Ureter (tissue), 1 donor: ENCODE data around the gene GEMIN7. TPM values are rescaled to one million over a fixed set of nuclear protein-coding genes. Genes with fewer than 3 reads are reported as not detected.
"Not testable (repeated sequence)": the region's sequence is repeated elsewhere in the genome, so short reads cannot be mapped to it uniquely, and the experiment has no call there.

Experiments
- DNase-seq: peaks from one replicate; pipeline ENCODE4 v3.0.0-alpha.2; 2020; ENCODE audit warnings: low spot score
- total RNA-seq: library from RNA; stranded (reverse); gene quantifications from one replicate; pipeline ENCODE4 v1.2.4, GENCODE V29; 2023
- donor health status: DM: yes; HTN: yes; CAD: no.

Gene GEMIN7
- total RNA-seq, 1 donor from 2014 or later, result 19.9 TPM

- DNase-seq, result no peak
Measured at GRCh38 chr19:45104658-45105349, 25.7 kb downstream of the GEMIN7 start.

DNA sequence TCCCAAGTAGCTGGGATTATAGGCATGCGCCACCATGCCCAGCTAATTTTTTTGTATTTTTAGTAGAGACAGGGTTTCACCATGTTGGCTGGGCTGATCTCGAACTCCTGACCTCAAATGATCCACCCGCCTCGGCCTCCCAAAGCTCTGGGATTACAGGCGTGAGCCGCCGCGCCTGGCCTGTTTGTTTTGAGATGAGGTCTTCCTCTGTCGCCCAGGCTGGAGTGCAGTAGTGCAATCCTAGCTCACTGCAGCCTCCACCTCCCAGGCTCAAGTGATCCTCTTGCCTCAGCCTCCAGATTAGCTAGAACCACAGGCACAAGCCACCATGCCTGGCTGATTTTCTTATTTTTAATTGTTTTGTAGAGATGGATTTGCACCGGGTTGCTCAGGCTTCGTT, 27.3 kb downstream of the GEMIN7 start:
- not testable (repeated sequence) for DNase-seq

DNA sequence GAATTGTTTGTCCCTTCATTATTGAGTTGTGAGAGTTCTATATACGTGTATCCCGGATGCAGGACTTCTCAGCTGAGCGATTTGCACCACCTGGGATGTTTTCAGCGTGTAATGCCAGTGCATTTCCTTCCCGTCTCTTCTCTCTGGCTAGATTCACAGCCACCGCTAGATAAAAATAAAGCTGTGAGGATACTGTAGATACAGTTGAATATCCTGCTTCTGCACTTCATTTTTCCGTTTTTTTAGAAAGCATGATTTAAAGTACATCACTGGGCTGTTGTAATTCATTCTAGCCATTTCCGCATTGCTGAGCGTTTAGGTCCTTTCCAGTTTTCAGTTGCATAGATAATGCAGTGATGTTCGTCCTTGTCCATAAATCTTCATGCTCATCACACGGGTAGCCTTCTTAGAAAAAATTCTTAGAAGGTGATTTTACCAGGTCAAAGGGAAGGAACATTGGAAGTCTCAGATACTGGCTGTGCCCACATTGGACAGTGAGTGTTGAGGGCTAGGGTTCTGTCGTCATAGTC, 28.6 kb downstream of the GEMIN7 start:
- DNase-seq, result no peak

DNA sequence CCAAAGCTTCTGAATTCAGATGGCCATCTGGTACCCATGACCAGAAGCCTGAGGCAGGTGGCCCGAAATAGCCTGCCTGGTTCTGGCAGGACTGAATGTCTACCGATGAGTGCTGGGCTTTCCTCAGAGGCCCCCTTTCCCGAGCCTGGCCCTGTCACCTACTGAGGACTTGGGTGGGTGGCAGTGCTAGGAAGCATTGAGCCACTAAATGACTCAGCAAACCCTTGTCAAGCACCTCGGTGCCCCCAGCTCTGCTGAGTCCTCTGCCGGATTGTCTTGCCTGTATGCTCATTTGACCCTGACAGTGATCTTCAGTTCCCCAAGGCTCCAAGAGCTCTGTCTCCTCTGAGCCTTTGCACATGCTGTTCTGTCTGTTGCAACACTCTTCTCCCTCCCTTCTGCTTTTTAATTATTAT, 31.8 kb downstream of the GEMIN7 start:
- DNase-seq, result no peak

DNA sequence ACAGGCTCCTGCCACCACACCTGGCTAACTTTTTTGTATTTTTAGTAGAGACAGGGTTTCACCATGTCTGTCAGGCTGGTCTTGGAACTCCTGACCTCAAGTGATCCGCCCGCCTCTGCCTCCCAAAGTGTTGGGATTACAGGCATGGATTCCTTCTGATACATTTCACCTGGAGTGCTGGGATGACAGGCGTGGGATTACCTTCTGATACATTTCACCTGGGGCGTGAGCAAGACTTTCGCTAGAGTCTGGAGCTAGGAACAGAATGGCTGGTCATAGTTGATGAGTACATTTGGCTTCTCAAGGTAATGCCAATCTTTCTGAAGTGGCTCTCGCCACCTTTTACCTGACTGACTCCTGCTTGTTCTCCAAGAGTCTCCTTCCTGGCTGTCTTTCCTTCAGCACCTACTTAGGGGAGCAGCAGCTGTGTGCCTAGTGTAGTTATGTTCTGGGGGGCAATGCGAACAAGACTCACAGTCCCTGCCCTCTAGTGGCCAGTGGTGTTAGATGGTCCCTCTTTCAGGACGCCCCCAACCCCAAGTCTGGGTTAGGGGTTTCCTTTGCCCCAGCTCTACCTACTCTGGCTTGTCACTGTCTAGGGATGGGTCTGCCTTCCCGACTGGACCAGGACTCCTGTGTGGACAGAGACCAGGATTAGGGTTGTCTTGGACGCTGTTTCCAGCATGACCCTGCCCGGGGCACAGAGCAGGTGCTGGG, 33.2 kb downstream of the GEMIN7 start:
- no peak for DNase-seq

DNA sequence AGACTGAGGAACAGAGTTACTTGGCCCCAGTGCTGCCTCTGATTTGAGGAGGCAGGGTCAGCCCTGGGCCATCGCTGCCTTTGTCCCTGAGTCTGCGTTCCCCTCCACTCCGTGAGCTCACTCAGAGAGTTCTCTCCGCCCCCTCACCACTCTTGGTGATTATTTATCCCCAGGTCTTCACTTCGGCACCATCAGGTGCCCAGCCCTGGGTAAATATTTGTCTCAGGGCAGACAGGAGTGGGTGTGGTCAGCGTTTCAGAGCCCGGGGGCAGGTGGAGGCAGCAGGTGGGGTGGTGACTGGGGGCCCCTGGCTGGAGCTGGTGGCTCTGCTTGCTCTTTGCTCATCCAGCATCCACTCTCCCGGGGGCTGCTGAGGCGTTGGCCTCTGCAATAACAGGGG, 34.6 kb downstream of the GEMIN7 start:
- DNase-seq, result no peak

GRCh38 chr19:45114116-45114515, 35.1 kb downstream of the GEMIN7 start:
- no peak for DNase-seq

GRCh38 chr19:45115809-45116615, 37.0 kb downstream of the GEMIN7 start:
- no peak for DNase-seq

DNA sequence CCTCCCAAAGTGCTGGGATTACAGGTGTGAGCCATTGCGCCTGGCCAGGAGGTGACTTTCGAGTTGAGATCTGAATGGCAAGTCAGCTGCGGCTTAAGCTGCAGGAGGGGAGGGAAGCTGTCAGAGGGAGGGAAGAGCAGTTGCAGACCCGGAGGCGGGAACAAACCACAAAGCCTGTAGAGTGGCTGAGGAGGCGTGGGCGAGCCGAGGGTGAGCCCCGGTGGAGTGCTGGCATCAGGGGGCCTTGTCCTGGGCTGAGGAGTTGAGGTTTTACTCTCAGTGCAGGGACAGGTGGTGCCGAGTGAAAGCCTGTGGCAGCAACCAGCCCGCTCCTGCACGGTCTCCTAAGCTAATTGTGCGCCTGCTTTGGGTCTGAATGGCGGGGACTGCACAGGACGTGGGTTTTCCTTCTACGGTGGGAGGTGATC, 38.1 kb downstream of the GEMIN7 start:
- no peak for DNase-seq

GRCh38 chr19:45117671-45118070, 38.6 kb downstream of the GEMIN7 start:
- no peak for DNase-seq

DNA sequence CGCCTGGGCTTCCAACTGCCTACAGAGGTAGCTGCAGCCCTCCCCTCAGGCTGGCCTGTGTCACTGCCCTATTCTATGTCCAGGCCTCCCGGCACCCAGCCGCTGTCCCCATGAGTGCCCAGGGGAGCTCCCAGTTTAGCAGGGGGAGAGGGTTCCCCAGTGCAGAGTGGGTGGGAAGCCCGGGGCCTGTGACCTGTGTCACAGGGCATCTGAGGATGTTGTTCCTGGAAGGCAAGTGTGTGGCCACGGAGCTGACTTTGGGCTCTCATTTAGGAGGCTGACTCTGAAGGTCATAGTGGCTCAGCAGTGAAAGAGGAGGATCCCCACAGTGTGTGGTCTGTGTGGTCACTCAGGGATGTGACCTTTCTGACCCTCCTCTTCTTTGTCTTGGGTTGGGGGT, 39.0 kb downstream of the GEMIN7 start:
- no peak for DNase-seq

GRCh38 chr19:45118591-45119355, 39.7 kb downstream of the GEMIN7 start:
- not testable (repeated sequence) for DNase-seq

DNA sequence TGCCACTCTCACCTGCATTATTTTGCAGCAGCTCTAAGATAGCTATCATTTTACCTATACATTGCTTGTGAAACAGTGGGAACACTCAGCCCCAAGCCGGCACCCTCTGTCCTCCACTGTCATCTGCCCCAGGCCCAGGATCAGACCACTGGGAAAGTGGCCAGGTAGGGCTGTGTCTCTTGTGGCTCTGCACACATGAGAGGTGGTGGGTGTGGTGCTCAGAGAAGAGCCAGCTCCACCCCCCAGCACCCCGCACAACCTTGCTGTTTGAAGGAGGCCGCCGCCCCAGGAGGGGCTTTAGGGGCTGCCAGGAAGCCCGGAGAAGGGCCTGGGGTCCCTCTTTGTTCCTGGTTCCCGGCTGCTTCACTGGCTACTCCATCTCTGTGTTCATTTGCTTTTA, 40.5 kb downstream of the GEMIN7 start:
- no peak for DNase-seq

- DNase-seq, result no peak
Measured at GRCh38 chr19:45121827-45122345, 42.8 kb downstream of the GEMIN7 start.

DNA sequence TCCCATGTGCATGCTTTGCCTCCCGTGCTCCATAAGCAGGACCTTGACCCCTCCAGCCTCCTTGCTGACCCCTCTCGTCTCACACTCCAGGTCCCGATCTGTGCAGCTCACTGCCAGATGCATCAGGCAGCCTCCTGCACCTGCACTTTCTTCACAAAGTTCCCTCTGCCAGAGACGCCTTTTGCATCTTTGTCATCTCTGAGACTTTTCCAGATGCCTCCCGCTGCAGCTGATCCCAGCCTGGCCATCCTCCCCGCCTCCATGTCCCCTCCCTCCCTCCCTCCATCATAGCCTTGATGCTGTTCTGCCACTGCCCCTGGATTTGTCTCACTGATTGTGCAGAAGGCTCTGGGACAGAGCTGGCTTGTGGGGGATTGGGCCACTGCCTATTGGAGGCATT, 43.8 kb downstream of the GEMIN7 start:
- no peak for DNase-seq

DNA sequence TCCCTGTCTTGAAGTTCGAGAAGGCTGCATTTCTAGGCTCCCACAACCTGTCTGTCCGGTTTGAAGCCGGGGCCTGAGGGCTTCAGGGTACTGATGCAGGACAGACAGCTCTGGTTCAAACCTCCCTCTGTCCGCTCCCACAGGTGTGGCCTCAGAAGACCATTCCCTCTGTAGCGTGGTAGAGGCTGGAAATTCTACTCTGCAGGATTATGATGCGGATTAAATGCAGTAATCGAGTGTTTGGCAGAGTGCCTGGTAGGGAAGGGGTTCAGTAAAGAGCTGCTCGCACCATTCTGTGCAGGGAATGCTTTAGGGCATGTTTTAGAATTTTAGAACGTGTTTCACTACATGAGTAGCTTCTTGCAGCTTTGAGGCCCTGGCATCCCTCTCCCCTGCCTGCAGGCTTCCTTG, 44.4 kb downstream of the GEMIN7 start:
- DNase-seq, result peak; percentile 75

GRCh38 chr19:45124021-45124420, 45.0 kb downstream of the GEMIN7 start:
- no peak for DNase-seq

DNA sequence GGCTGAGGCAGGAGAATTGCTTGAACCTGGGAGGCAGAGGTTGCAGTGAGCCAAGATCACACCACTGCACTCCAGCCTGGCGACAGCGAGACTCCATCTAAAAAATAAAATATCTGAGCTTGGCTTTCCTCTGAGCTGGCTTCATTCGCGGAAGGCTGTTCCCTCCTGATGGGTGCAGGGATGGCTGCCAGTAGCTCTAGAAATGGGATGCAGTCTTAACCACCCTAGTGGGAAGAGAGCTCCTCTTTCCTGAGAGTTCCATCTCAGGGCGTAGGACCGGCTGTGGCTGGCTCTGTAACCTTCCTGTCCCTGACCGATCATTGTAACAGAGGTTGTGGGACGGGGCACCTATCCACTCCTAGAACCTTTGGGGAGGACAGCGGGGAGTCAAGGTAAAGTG, 46.3 kb downstream of the GEMIN7 start:
- no peak for DNase-seq

DNA sequence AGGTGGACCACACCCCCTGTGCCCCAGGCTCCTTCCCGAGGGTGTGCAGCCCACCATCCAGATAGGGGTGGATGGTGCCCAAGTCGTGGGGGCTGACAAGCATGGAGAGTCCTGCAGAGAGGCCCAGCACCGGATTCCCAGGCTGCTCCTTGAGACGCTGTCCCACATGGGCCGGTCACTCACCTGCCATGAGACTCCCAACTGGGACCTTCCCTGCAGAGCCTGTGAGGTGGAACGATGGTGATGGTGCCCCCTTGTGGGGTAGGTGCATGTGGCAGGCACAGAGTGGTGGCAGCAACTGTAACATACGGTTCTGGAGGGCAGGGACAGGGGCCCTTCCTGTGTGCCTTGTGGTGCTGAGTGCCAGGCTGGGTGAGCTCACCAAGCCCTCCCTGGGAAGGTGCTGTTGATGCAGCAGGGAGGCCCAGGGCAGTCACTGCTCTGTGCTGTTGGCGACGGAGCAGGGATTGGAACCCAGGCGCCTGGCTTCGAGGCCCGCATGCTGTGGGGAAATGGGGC, 47.0 kb downstream of the GEMIN7 start:
- DNase-seq, result peak; percentile 75

DNA sequence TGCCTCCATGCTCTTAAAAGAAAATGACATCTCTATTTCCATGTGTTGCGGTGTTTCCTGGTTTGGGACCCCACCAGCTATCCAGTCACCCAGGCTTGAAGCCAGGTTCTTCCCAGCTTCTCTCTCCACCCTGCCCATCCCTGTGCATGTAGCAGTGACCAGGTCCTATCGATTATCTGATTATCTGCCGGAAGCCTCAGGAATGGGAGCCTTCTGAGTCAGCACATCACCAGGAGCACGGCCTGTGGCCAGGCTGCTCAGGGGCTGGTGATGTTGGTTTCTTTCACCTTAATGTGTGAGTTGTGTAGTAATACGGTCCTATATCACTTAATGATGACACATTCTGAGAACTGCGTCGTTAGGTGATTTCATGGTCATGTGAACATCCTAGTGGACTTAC, 47.6 kb downstream of the GEMIN7 start:
- no peak for DNase-seq

DNA sequence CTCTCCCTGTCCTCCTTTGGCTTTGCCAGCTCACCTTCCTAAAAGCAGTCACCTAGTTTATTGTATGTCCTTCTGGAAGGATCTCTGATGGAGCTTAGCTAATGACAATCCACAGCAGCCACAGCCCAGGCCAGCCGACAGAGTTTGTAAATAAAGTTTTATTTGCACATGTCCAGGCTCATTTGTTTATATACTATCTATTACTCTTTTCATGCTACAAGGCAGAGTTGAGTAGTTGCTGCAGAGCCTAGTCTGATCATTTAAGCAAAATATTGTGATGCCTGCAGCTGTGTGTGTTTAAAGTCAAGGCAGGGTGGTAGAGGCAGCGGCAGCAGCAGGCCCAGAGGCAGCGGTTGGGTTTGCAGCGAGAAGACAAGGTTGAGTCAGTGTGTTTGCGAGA, 49.1 kb downstream of the GEMIN7 start:
- no peak for DNase-seq
